DMS53 treated with DMSO at 0.1 percent for 48 hours (cell line): ENCODE measurements around the gene ANKRD50.

Experiments
- DNase-seq: peaks from one replicate; lab custom pipeline; 2025; ENCODE audit not compliant: unreplicated experiment; lab: John Stamatoyannopoulos, UW

ANKRD50 gene

DNA sequence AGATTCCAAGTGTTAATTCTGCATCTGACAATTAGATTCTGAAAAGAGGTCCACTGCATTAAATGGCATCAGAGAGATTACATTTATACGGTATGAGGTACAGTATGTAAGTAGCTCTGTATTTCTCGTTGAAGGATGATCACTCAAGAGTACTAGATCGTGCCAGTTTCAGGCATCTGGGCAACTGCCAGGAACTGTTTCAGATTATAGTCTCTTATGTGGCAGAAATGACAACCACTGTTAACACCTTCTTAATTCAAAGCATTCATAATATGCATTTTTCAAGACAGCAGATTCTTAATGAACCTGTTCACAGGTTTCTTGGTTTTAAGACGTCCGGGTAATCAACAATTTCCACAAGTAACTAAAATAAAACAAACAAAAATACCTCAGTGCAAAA, 1.6 kb downstream of the ANKRD50 start:
- DNase-seq, result no peak

DNA sequence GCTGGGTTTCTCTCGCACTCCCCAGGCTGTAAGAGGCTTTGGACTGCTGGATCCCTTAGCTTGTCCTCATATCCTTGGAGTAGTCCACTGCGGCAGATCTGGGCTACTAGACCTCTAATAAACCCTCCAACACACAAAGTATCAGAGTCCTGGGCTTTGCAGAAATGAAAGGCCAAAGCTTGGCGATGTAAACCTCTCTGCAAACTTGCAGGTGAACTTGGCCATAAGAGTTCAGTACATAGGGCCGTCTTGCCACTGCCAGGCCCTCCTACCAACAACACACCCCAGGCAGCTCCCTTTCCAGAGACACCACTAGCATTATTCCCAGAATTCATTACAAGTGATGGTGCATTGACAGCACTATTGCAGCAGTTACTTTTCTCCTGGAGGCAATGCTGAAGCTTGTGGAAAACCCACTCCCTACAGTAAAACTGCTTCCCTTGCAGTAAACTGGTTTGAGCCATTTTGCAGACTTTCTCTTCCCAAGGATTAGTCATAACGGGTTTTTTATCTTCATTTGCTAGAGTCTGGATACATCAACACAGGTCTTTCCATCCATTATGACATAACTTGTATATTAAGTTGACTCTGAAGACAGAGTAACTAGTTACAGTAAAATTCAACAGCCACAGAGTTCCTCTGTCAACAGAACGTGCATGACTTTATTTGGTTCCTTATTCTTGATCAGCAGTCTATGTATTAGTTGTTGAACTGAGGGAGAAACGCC, 2.4 kb downstream of the ANKRD50 start:
- no peak for DNase-seq

DNA sequence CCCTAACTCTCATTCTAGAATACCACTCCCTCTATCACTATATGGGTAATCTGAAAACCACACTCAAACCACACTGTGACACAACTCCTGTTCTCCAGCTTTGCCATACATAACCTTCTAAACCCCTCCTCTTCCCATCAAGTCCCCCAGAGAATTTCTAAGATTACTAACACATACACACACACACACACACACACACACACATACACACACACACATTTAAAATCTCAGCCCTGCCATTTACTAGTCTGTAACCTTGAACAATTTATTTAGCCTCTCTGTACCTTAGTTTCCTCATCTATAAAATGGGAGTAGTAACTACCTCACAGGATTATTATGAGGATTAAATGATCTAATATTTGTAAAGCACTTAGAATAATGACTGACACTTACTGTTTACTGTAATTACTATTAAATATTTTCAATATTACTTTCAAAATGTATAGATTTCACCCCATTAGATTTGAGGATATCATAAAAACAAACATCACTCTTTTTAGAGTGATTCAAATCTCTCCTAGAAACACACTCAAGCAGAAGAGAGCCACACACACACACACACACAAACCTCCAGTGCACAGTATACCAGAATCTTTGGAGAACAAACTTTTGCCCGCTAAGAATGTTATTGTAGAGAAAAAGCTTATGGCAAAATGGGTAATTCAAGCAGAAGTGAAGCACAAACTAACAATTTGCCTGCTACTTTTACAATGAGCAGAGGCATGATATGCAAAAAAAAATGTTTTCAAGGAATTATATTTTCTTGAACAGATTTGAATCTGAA, 3.8 kb downstream of the ANKRD50 start:
- no peak for DNase-seq

DNA sequence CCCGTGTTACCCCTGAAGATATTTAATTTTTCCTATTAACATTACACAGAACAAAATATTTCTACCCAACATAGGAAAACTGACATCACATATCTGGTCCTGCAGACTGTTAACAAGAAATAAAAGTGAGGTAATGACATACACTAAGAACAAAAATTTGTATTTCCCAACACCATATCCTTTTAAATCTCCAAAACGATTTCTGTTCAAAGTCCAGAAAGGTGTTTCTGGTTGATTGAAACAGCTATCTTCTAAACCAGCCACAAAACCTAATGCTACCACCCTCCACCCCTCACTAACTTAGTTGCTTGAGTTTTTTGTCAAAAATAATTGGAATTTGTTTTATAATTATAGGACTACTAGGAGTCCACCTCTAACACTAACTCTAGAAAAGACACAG, 7.1 kb downstream of the ANKRD50 start:
- no peak for DNase-seq

DNA sequence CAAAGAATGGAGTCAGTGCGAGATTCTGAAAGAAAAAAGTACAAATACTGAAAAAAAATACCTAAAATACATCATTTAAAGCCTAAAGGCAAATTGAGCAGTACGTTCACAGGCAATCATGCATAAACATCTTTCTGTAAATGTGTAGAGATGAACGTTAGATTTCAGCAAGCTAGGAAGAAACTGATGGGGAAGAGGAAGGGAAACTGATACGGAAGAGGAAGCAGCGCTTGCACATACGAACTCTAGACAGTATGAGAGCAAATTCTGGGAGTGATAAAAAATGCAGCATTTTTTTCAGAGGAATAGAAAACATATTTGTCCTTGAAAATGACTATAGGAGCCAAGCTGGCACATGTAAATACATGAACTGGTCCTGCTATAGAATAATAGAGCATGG, 9.4 kb downstream of the ANKRD50 start:
- DNase-seq, result no peak

DNA sequence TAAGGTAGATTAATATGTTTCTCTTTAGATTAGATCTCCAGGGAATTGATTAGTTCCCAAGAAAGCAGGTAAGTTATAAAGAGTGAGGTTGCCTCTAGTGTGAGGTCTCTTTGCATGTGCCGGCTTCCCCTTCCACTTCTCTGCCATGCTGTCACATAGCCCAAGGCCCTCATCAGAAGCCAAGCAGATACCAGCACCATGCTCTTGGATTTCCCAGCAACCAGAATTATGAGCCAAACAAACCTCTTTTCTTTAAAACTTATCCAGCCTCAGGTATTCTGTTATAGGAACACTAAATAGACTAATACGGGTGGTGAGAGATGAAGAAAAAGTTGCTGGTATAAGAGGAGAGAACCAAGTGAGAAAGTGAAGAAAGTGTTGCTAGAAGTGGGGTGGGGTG, 15.1 kb downstream of the ANKRD50 start:
- no peak for DNase-seq

DNA sequence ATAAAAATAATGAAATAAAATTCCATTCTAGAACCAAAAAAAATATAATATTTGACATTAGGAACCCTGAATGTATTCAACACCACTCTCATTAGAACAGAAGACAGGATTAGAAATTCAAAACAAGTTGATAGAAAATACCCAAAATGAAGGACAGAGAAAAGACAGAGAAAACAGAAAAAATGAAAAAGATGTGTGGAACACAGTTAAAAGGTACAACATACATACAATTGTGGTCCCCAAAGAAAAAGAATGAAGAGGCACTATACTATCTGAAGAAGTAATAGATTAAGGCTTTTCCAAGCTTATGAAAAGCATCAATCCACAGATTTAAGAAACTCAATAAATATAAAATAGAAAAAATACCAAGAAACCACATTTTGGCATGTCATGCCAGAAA, 16.4 kb downstream of the ANKRD50 start:
- no peak for DNase-seq

DNA sequence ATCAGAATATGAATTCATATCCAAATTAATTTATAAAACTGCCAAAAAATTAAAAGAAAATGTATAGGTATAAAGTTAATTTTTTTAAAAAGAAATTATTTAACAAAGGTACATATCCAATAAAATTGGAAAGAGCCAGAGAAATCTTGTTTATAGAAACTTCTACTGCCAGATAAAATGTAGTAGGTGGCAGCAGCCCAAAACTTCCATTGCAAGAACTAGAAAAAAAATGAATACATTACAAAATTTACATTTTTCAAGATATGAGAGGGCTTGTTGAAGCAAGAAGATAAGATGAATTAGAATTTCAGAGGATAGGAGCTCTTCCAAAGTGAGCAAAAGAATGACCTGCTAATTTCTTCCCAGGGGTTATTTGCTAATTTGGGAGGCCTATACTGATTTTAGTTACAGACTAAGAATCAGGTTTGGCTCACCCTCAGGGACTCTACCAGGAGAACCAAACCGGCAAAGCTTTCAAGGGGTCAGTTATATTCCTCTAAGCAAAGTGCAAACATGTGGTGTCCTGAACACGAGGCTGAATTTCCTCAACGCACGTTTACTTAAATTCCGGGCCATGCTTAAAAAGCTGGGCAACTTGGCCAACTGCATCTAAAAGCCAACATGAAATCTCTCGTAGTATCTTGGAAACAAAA, 17.5 kb downstream of the ANKRD50 start:
- DNase-seq, result no peak

DNA sequence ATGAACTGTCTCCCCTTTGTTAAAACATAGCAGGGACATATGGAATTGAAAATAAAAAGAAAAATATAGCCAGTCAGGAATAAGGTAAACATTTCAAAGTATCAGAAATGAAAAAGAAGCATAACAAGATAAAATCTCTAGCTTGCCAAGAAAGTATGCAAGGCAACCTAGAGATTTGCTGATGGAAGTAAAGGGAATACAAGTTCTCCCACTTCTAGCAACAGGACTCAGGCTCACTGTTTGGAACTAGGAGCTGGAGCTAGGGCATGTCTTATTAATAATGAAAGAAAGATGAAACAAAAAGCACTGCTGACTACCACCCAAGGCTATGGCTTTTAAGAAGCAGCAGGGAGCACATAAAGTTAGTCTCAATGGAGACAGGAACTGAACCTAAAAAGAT, 18.2 kb downstream of the ANKRD50 start:
- DNase-seq, result no peak

DNA sequence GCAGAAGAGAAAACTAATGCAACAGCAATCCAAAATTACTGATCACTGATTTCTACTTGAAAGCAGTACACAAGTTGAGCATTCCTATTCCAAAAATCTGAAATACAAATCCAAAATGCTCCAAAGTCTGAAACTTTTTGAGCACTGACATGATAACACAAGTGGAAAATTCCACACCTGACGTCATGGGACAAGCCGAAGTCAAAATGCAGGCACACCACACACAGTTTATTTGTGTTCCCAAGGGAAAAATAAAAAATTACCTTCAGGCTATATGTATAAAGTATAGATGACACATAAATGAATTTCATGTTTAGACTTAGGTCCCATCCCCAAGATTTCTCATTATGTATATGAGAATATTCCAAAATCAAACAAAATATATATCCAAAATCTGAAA, 20.7 kb downstream of the ANKRD50 start:
- no peak for DNase-seq

DNA sequence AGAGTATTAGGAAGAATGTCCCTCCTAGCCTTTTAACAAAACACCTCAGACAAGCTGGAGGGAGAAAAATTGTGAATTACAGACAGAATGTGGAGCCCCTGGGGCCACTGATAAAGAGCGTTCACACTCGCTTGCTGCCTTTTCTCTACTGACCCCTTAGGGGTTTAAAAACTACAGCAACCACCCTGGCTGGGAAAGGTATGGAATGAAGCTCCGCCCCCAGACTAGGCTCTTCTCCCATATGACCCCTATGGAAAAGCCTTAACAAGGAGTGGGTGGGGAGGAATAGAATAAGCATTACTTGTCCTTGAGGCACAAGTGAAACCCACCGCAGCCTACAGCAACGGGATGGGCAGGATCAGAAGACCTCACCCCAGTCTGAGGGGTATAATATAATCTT, 26.3 kb downstream of the ANKRD50 start:
- DNase-seq, result no peak

DNA sequence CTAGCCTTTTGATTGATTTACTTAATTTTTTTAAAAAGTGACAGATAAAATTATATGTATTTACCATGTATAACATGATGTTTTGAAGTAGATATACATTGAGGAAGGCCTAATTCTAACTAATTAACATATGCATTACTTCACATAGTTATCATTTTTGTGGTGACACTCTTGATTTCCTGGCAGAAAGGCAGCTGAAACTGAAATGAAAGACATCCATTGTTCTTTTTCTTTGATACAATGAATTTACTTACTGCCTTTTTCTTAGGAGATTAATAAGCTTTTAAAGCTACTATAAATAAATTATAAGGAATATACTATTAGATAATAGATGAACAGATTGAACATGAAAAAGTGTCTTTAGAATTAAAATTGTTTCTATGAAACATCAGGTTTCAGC, 26.7 kb downstream of the ANKRD50 start:
- DNase-seq, result no peak

DNA sequence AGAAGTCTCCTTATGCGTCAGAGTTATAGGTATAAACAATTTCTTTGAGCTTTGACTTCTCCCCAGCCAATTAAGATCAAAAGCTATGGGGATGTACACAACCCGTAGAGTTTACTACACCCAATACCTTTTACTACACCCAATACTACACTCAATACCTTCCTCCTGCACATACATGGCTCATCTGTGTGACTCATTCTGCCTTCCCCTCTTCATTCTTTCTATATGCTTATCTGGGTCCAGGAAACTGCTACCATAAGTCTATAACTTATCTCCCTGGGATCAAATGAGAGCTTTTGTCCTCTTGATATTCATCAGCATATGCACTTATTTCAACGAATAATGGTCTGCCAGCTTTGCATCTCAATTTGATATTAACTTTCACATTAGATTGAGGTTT, 28.2 kb downstream of the ANKRD50 start:
- no peak for DNase-seq

DNA sequence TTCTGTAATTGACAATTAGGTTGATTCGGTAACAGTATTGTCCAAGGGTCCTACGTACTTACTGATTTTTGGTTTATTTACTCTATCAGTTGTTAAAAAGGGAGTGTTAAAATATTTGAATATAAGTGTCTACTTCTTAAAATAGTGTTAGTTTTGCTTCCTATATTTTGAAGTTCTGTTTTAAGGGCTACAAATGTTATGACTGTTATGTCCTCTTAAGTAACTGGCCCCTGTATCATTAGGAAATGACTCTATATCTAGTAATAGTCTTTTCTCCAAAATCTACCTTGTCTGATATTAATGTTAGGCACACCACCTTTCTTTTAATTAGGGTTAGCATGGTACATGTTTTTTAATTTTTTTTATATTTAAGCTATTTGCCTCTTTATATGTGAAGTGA, 30.1 kb downstream of the ANKRD50 start:
- no peak for DNase-seq

DNA sequence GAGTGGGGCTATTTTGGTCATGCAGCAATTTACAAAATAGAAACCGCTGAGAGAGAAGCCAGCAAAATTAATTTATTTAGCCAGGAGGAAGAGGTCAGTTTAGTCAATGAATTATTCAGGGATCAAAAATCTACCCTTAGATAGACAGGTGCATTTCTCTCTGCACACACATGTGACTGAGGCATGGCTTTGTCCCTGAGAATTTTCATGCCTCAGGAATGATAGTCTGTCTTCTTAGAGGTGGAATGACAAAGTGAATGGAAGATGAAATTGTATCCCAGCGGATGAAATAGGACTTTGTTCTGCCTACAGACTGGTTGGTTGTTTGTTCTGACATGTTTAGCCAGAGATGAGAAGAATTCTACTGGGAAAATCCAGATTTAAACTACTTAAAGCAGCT, 46.0 kb downstream of the ANKRD50 start:
- DNase-seq, result no peak

DNA sequence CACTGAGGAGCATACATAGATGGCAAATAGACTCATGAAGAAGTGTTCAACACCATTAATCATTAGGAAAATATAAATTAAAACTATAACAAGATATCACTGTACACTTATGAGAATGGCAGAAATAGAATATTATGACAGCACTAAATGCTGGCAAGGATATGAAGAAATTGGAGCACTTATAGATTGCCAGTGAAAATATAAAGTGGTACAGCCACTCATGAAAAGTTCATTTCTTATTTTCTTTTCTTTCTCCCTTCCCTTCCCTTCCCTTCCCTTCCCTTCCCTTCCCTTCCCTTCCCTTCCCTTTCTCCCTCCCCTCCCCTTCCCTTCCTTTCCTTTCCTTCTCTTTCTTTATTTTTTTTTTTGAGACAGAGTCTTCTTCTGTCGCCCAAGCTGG, 53.7 kb downstream of the ANKRD50 start:
- no peak for DNase-seq

DNA sequence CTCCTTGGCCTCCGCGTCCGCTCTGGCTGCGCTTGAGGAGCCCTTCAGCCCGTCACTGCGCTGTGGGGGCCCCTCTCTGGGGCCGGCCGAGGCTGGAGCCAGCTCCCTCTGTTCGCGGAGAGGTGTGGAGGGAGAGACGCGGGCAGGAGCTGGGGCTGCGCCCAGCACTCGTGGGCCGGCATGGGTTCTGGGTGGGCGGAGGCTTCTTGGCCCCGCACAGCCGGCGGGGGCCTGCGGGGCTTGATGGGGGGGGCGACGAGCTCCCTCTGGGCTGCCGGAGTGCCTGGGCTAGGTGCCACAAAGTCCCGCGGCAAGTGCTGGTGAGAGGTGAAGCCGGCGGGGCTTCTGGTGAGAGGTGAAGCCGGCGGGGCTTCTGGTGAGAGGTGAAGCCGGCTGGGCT, 61.9 kb downstream of the ANKRD50 start:
- no peak for DNase-seq

DNA sequence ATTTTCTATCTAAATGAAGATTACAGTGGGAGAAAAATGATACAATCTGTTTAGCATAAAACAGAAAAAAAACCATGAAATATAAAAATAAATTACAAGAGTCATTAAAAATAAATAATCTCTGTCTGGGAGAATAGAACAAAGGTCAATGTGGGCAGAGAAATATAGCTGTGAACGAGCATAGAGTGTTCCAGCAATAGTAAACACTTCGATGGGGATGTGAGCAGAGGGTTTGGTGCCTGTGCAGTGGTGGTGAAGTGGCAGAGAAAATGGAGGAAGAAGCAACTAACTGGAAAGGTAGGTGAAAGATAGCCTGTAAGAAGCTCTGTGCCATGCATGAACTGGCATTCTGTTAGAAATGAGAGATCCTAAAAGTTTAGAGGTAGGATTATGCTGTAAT, 64.9 kb downstream of the ANKRD50 start:
- DNase-seq, result no peak

DNA sequence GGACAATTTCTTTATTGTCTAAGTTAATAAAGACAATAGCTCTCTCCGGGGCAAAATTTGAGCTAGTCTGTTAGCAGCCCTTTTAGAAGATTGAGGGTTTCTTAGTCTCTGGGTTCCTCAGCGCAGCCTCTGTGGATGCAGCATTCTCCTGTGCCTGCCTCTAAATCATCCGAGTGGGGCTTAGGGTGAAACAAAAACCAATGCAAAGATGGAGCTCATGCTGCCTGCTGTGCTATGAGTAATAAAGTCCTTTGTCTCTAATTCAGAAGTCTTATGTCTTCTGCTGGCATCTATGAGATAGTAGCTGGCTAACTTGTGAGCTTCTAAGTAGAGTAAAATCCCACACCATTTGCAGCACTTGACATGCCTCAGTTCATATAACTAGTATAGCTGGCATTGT, 67.9 kb downstream of the ANKRD50 start:
- DNase-seq, result no peak

DNA sequence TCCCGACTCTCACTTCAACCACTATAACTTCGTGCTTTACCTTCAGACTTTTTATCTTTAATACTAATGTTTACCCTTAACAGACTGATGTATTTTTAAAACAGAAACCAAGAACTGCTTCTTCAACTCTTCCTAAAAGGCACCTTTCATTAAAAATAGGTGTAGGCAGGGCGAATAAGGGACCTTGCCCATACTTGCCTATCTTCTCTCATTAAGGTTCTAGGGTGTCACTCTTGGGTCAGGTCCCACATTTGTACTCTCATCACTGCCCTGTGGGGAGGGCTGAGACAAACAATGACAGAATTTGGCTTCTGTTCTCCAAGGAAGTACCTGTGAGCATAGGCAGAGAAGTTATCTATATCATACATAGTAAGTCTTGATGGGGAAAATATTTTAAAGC, 69.7 kb downstream of the ANKRD50 start:
- DNase-seq, result no peak

DNA sequence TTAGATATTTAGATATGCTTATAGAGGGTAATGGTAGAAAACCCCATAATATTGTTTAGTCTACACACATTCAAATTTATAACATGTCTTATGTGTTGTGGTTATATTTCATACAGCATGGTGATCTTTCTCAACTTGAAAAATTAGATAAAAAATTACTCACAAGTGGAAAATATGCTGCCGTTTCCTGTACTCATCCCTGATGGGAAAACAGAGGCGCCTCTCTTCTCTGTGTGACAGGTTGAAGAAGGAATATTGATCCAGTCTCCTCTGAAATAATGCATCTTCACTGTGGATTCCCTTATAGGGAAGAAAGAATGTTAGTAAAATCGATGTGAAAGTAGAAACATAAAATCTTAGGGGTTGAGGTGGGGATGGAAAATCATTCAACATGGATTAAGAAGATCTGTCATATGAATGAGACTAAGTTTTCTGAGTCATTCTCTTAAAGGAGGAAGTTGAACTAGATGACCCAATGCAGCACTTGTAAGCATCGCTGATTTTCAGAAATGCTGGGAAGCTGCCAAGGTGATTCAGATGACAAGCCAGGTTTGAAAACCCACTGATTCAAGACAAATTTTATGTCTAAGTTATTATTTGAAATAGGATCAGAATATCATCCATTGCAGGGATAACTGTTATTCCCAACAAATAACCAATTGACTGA, 70.7 kb downstream of the ANKRD50 start:
- peak; percentile 3 for DNase-seq
